Liver (tissue), 3 donors: ENCODE data around the gene KIFC3.

Experiments used
- HNF4G ChIP-seq: IDR thresholded peaks from 2 replicates; pipeline ENCODE4 v1.6.1; 2016; ENCODE audit warnings: antibody characterized with exemption
- RAD21 ChIP-seq, 2 donors: IDR thresholded peaks; 2 replicates each; pipeline ENCODE4 v1.6.1; 2016; ENCODE audit warnings: antibody characterized with exemption in 2 of 2, mild to moderate bottlenecking in 2 of 2
- YY1 ChIP-seq: IDR thresholded peaks from 2 replicates; pipeline ENCODE4 v1.6.1; 2016; ENCODE audit warnings: antibody characterized with exemption, mild to moderate bottlenecking
- TF ChIP-seq, protein P1 (sequence below): fragments of 150-350 bp; IDR thresholded peaks from 2 replicates; pipeline ENCODE4 v1.5.1; 2017; ENCODE audit warnings: improper control_type of control experiment, low read depth, low read length; ENCODE audit not compliant: missing input control
- TF ChIP-seq, protein P2 (sequence below): IDR thresholded peaks from 2 replicates; pipeline ENCODE4 v1.6.1; 2016; ENCODE audit warnings: antibody characterized with exemption
- donor health status: healthy.
- donor health status: healthy.

DNA sequence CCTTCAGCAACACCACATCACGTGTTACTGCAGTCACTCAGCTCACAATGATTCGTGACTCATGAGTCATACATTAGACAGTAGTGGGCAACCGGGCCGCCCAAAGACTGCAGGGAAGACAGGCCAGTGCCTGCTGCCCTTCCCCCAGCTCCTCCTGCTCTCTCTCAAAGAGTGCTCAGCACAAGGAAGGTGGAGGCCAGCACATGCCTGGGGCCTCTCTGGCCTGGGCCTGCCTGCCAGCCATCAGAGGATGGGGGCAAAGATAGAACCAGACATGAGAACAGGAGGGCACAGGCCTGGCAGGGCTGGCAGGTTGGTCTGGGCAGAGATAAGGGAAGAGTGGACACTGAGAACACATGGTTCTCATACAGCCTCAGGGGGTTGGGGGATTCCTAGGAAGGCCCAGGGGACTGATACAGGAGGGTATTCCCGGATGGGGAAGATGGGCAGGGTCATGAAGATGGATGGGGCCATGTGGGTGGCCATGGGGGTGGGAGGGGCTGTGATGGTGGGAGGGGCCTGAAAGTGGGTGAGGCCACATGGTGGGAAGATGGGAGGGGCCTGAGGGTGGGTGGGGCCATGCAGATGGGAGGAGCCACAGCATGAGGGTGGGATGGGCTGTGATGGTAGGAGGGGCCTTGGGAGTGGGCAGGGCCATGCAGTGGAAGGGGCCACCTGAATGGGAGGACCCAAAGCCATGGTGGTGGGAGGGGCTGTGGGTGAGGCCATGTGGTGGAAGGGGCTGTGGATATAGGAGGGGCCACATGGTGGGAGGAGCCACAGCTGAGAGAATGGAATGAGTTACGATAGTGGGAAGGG is 37.7 kb downstream of the KIFC3 start:
- TF ChIP-seq, protein P1, sequence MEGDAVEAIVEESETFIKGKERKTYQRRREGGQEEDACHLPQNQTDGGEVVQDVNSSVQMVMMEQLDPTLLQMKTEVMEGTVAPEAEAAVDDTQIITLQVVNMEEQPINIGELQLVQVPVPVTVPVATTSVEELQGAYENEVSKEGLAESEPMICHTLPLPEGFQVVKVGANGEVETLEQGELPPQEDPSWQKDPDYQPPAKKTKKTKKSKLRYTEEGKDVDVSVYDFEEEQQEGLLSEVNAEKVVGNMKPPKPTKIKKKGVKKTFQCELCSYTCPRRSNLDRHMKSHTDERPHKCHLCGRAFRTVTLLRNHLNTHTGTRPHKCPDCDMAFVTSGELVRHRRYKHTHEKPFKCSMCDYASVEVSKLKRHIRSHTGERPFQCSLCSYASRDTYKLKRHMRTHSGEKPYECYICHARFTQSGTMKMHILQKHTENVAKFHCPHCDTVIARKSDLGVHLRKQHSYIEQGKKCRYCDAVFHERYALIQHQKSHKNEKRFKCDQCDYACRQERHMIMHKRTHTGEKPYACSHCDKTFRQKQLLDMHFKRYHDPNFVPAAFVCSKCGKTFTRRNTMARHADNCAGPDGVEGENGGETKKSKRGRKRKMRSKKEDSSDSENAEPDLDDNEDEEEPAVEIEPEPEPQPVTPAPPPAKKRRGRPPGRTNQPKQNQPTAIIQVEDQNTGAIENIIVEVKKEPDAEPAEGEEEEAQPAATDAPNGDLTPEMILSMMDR = no peak
- TF ChIP-seq YY1 = no peak
- no peak for TF ChIP-seq RAD21 (IDR thresholded peaks at IDR 0.05)
- TF ChIP-seq HNF4G = no peak
- TF ChIP-seq, protein P2, sequence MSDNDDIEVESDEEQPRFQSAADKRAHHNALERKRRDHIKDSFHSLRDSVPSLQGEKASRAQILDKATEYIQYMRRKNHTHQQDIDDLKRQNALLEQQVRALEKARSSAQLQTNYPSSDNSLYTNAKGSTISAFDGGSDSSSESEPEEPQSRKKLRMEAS = no peak
